ENCODE results near the gene RNF214.
A peak's percentile ranks its signal among the peaks of the same experiment; 100 is the strongest.

RNF214 gene

GRCh38 chr11:117225553-117226170 lies 6.8 kb upstream of the RNF214 start:
- no peak for DNase-seq (ENCODE audit: extremely low read depth, low read depth)
- TF ChIP-seq CTCF (IDR thresholded peaks at IDR 0.05; ENCODE audit: low read depth, low read length), result no peak

- TF ChIP-seq CTCF (IDR thresholded peaks at IDR 0.05; ENCODE audit: low read depth, low read length), result peak; percentile 70
Measured at GRCh38 chr11:117226388-117227385, 5.8 kb upstream of the RNF214 start.

GRCh38 chr11:117228091-117228490 lies 4.4 kb upstream of the RNF214 start:
- no peak for DNase-seq (ENCODE audit: extremely low read depth, low read depth)
- TF ChIP-seq CTCF (IDR thresholded peaks at IDR 0.05; ENCODE audit: low read depth, low read length), result no peak

More at GRCh38 chr11:117226388-117227385, 5.8 kb upstream of the RNF214 start:
- DNase-seq (ENCODE audit: extremely low read depth, low read depth), result peak; percentile 56

GRCh38 chr11:117229411-117229810 lies 3.1 kb upstream of the RNF214 start:
- no peak for TF ChIP-seq CTCF (IDR thresholded peaks at IDR 0.05; ENCODE audit: low read depth, low read length)

GRCh38 chr11:117229931-117230285 lies 2.6 kb upstream of the RNF214 start:
- no peak for TF ChIP-seq CTCF (IDR thresholded peaks at IDR 0.05; ENCODE audit: low read depth, low read length)
- DNase-seq (ENCODE audit: extremely low read depth, low read depth), result no peak

More at GRCh38 chr11:117229411-117229810, 3.1 kb upstream of the RNF214 start:
- DNase-seq (ENCODE audit: extremely low read depth, low read depth), result no peak

- no peak for DNase-seq (ENCODE audit: extremely low read depth, low read depth)
- TF ChIP-seq CTCF (IDR thresholded peaks at IDR 0.05; ENCODE audit: low read depth, low read length), result no peak
Measured at GRCh38 chr11:117230286-117230961, 2.0 kb upstream of the RNF214 start.
